Measurements from ENCODE around the gene TECTB.

Gene TECTB

GRCh38 chr10:112313234-112313633 lies 30.0 kb downstream of the TECTB start:
- no peak for DNase-seq

- no peak for DNase-seq
Measured at GRCh38 chr10:112313911-112314310, 30.7 kb downstream of the TECTB start.

- DNase-seq, result peak; percentile 82
Measured at GRCh38 chr10:112314822-112315474, 31.7 kb downstream of the TECTB start.

GRCh38 chr10:112327678-112328077 lies 44.5 kb downstream of the TECTB start:
- no peak for DNase-seq

- no peak for DNase-seq
Measured at GRCh38 chr10:112330162-112330561, 47.0 kb downstream of the TECTB start.

GRCh38 chr10:112330607-112331160 lies 47.5 kb downstream of the TECTB start:
- no peak for DNase-seq

GRCh38 chr10:112332022-112332421 lies 48.8 kb downstream of the TECTB start:
- DNase-seq, result no peak

- no peak for DNase-seq
Measured at GRCh38 chr10:112332509-112333228, 49.5 kb downstream of the TECTB start.

GRCh38 chr10:112333452-112333851 lies 50.3 kb downstream of the TECTB start:
- DNase-seq, result no peak

- DNase-seq, result no peak
Measured at GRCh38 chr10:112335111-112335867, 52.1 kb downstream of the TECTB start.

- DNase-seq, result no peak
Measured at GRCh38 chr10:112335868-112336265, 52.7 kb downstream of the TECTB start.

GRCh38 chr10:112336556-112337201 lies 53.5 kb downstream of the TECTB start:
- no peak for DNase-seq

GRCh38 chr10:112338957-112339356 lies 55.8 kb downstream of the TECTB start:
- DNase-seq, result no peak

- no peak for DNase-seq
Measured at GRCh38 chr10:112340601-112341000, 57.4 kb downstream of the TECTB start.

GRCh38 chr10:112343056-112343806 lies 60.0 kb downstream of the TECTB start:
- no peak for DNase-seq

- no peak for DNase-seq
Measured at GRCh38 chr10:112344261-112344660, 61.1 kb downstream of the TECTB start.

GRCh38 chr10:112345202-112345601 lies 62.0 kb downstream of the TECTB start:
- DNase-seq, result no peak

- no peak for DNase-seq
Measured at GRCh38 chr10:112345743-112346142, 62.5 kb downstream of the TECTB start.

- no peak for DNase-seq
Measured at GRCh38 chr10:112346774-112347173, 63.6 kb downstream of the TECTB start.

GRCh38 chr10:112347709-112348671 lies 64.8 kb downstream of the TECTB start:
- DNase-seq, result no peak

- no peak for DNase-seq
Measured at GRCh38 chr10:112348759-112349158, 65.6 kb downstream of the TECTB start.
